GM21717 (cell line): ENCODE data around the gene ZFR.
"Not testable (repeated sequence)": the region's sequence is repeated elsewhere in the genome, so short reads cannot be mapped to it uniquely, and the experiment has no call there.

Experiments
- ATAC-seq: cut with Tn5 transposase; IDR thresholded peaks from one replicate; pipeline ENCODE4 v1.9.1; 2021; ENCODE audit warnings: mild to moderate bottlenecking, moderate library complexity; ENCODE audit not compliant: unreplicated experiment

ZFR gene

GRCh38 chr5:32413466-32414263, 30.9 kb downstream of the ZFR start:
- ATAC-seq = no peak

GRCh38 chr5:32410630-32411029, 33.9 kb downstream of the ZFR start:
- ATAC-seq = no peak

GRCh38 chr5:32406650-32407049, 37.9 kb downstream of the ZFR start:
- ATAC-seq = no peak

- ATAC-seq = no peak
Measured at GRCh38 chr5:32405507-32405906, 39.0 kb downstream of the ZFR start.

GRCh38 chr5:32403760-32404159, 40.8 kb downstream of the ZFR start:
- ATAC-seq = no peak

GRCh38 chr5:32400401-32400800, 44.1 kb downstream of the ZFR start:
- ATAC-seq = no peak

GRCh38 chr5:32398754-32399153, 45.8 kb downstream of the ZFR start:
- ATAC-seq = not testable (repeated sequence)

GRCh38 chr5:32394981-32395380, 49.6 kb downstream of the ZFR start:
- ATAC-seq = no peak

GRCh38 chr5:32392039-32392438, 52.5 kb downstream of the ZFR start:
- no peak for ATAC-seq

- no peak for ATAC-seq
Measured at GRCh38 chr5:32390819-32391591, 53.5 kb downstream of the ZFR start.

- no peak for ATAC-seq
Measured at GRCh38 chr5:32388432-32389129, 56.0 kb downstream of the ZFR start.

GRCh38 chr5:32387841-32388240, 56.7 kb downstream of the ZFR start:
- ATAC-seq = no peak

- ATAC-seq = no peak
Measured at GRCh38 chr5:32387211-32387610, 57.3 kb downstream of the ZFR start.

- ATAC-seq = no peak
Measured at GRCh38 chr5:32384621-32385020, 59.9 kb downstream of the ZFR start.

GRCh38 chr5:32383586-32383985, 61.0 kb downstream of the ZFR start:
- ATAC-seq = no peak

GRCh38 chr5:32383065-32383464, 61.5 kb downstream of the ZFR start:
- no peak for ATAC-seq

GRCh38 chr5:32379421-32379820, 65.1 kb downstream of the ZFR start:
- no peak for ATAC-seq

GRCh38 chr5:32378966-32379365, 65.6 kb downstream of the ZFR start:
- no peak for ATAC-seq

GRCh38 chr5:32369542-32370155, 74.9 kb downstream of the ZFR start:
- ATAC-seq = no peak

GRCh38 chr5:32369032-32369431, 75.5 kb downstream of the ZFR start:
- no peak for ATAC-seq

GRCh38 chr5:32367271-32367670, 77.3 kb downstream of the ZFR start:
- not testable (repeated sequence) for ATAC-seq
